ENCODE measurements around the gene MAD2L1.

Gene MAD2L1

DNA sequence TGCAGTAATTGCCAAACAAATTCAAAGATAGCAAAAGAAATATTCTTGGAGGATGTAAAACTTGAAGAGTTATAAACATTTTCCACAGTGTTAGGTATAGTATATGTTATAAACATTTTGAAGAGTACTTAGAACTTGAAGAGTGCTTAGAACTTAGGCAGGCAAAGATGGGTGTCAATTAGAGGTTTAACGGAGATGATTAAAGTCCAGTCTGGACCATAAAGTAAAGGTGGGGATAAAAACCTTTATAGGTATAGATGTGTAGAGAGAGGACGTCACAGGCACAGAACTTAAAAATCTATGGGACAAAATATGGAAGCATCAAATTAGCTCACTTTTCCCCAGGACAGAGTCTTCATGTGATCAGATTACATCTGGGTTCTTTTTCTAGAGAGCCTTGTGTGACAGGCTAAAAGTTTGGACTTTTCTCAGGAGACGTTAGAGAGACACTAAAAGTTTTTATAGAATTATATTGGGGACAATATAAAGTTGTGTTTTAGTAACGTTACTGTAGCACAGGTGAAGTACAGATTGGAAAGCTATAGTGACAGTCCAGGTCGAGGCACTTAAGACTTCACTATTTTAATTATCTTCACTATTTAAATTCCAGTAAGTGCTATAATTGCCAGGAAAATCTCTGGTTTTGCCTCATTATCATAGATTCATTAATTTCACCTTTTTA, 13.3 kb upstream of the MAD2L1 start:
- Histone ChIP-seq H3K27me3 (ENCODE audit: insufficient read depth, low read length) (no peaks in the 10 kb centered on the region), H3K79me2 (ENCODE audit: insufficient read depth, low read length) (no peaks in the 10 kb centered on the region), H4K20me1 (ENCODE audit: insufficient read depth, low read length) (no peaks in the 10 kb centered on the region), H3K9me2 (ENCODE audit: low read depth, low read length) (no peaks in the 10 kb centered on the region), H2AFZ (ENCODE audit: low read length) (no peak overlapping the region), H3K9me3 (ENCODE audit: low read length) (no peaks in the 10 kb centered on the region), H3F3A (ENCODE audit: insufficient read depth, low read length) (no peaks in the 10 kb centered on the region), H3K27ac (ENCODE audit: low read depth, low read length, poor library complexity, severe bottlenecking) (no peak overlapping the region), H3K36me3 (ENCODE audit: insufficient read depth, low read length) (no peaks in the 10 kb centered on the region), H3K4me1 (ENCODE audit: insufficient read depth, low read length, severe bottlenecking) (no peaks in the 10 kb centered on the region), H3K9ac (ENCODE audit: low read length) (no peak overlapping the region), H3K4me2 (ENCODE audit: low read length) (no peak overlapping the region), H3K4me3 (ENCODE audit: low read depth, low read length, poor library complexity, severe bottlenecking) (no peak overlapping the region)
- TF ChIP-seq, protein P1, sequence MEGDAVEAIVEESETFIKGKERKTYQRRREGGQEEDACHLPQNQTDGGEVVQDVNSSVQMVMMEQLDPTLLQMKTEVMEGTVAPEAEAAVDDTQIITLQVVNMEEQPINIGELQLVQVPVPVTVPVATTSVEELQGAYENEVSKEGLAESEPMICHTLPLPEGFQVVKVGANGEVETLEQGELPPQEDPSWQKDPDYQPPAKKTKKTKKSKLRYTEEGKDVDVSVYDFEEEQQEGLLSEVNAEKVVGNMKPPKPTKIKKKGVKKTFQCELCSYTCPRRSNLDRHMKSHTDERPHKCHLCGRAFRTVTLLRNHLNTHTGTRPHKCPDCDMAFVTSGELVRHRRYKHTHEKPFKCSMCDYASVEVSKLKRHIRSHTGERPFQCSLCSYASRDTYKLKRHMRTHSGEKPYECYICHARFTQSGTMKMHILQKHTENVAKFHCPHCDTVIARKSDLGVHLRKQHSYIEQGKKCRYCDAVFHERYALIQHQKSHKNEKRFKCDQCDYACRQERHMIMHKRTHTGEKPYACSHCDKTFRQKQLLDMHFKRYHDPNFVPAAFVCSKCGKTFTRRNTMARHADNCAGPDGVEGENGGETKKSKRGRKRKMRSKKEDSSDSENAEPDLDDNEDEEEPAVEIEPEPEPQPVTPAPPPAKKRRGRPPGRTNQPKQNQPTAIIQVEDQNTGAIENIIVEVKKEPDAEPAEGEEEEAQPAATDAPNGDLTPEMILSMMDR (IDR thresholded peaks at IDR 0.05; ENCODE audit: low read length): no peak
- no peak for TF ChIP-seq EZH2 (IDR thresholded peaks at IDR 0.05; ENCODE audit: borderline replicate concordance, low read length)

DNA sequence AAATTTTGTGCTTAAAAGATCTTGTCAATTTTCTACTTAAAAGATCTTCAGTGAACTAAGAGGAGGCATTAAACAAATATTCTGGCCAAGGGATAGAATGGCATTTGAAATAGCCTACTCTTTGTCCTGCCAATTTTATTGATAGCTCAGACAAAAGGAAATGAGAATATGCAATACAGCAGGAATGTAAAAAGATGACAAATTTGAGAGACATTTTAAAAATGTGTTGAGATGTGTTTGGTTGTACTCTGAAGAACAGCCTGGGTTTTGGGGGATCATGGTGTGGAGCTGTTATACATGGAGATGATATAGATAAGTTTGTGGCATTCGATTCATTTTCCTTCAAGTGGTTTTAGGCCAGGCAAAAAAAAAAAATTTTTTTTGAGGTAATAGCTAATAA, 11.6 kb upstream of the MAD2L1 start:
- Histone ChIP-seq H3F3A (ENCODE audit: insufficient read depth, low read length) (no peaks in the 10 kb centered on the region), H3K9me3 (ENCODE audit: low read length) (no peaks in the 10 kb centered on the region), H3K27me3 (ENCODE audit: insufficient read depth, low read length) (no peaks in the 10 kb centered on the region), H3K4me2 (ENCODE audit: low read length) (no peak overlapping the region), H3K27ac (ENCODE audit: low read depth, low read length, poor library complexity, severe bottlenecking) (no peak overlapping the region), H2AFZ (ENCODE audit: low read length) (no peak overlapping the region), H3K4me3 (ENCODE audit: low read depth, low read length, poor library complexity, severe bottlenecking) (no peak overlapping the region), H3K4me1 (ENCODE audit: insufficient read depth, low read length, severe bottlenecking) (no peaks in the 10 kb centered on the region), H3K79me2 (ENCODE audit: insufficient read depth, low read length) (no peaks in the 10 kb centered on the region), H3K9me2 (ENCODE audit: low read depth, low read length) (no peaks in the 10 kb centered on the region), H3K36me3 (ENCODE audit: insufficient read depth, low read length) (no peaks in the 10 kb centered on the region), H3K9ac (ENCODE audit: low read length) (no peak overlapping the region), H4K20me1 (ENCODE audit: insufficient read depth, low read length) (no peaks in the 10 kb centered on the region)
- no peak for TF ChIP-seq EZH2 (IDR thresholded peaks at IDR 0.05; ENCODE audit: borderline replicate concordance, low read length)
- TF ChIP-seq, protein P1 (IDR thresholded peaks at IDR 0.05; ENCODE audit: low read length): no peak

GRCh38 chr4:120071192-120071795, 4.6 kb upstream of the MAD2L1 start:
- H3F3A ChIP-seq (ENCODE audit: insufficient read depth, low read length): no peaks in the 10 kb centered on the region
- no peaks in the 10 kb centered on the region for H3K27me3 ChIP-seq (ENCODE audit: insufficient read depth, low read length)
- no peak overlapping the region for H3K4me2 ChIP-seq (ENCODE audit: low read length)
- no peaks in the 10 kb centered on the region for H4K20me1 ChIP-seq (ENCODE audit: insufficient read depth, low read length)
- no peak overlapping the region for H3K4me3 ChIP-seq (ENCODE audit: low read depth, low read length, poor library complexity, severe bottlenecking)
- H3K4me1 ChIP-seq (ENCODE audit: insufficient read depth, low read length, severe bottlenecking): peaks cover 23% of the 10 kb centered on the region
- TF ChIP-seq EZH2 (IDR thresholded peaks at IDR 0.05; ENCODE audit: borderline replicate concordance, low read length): no peak
- TF ChIP-seq, protein P1 (IDR thresholded peaks at IDR 0.05; ENCODE audit: low read length): peak; percentile 72
- H3K9ac ChIP-seq (ENCODE audit: low read length): no peak overlapping the region
- no peak overlapping the region for H3K27ac ChIP-seq (ENCODE audit: low read depth, low read length, poor library complexity, severe bottlenecking)
- no peaks in the 10 kb centered on the region for H3K36me3 ChIP-seq (ENCODE audit: insufficient read depth, low read length)
- no peaks in the 10 kb centered on the region for H3K9me3 ChIP-seq (ENCODE audit: low read length)
- no peak overlapping the region for H2AFZ ChIP-seq (ENCODE audit: low read length)
- no peaks in the 10 kb centered on the region for H3K9me2 ChIP-seq (ENCODE audit: low read depth, low read length)
- no peaks in the 10 kb centered on the region for H3K79me2 ChIP-seq (ENCODE audit: insufficient read depth, low read length)

All from OCI-LY1 (cell line).